NCI-H1417 treated with DMSO at 0.1 percent for 48 hours (cell line): ENCODE measurements around the gene PHLDA2.
"Not testable (repeated sequence)": the region's sequence is repeated elsewhere in the genome, so short reads cannot be mapped to it uniquely, and the experiment has no call there.

ENCODE experiments used
- DNase-seq: peaks from one replicate; lab custom pipeline; 2025; lab: John Stamatoyannopoulos, UW

Gene PHLDA2

DNA sequence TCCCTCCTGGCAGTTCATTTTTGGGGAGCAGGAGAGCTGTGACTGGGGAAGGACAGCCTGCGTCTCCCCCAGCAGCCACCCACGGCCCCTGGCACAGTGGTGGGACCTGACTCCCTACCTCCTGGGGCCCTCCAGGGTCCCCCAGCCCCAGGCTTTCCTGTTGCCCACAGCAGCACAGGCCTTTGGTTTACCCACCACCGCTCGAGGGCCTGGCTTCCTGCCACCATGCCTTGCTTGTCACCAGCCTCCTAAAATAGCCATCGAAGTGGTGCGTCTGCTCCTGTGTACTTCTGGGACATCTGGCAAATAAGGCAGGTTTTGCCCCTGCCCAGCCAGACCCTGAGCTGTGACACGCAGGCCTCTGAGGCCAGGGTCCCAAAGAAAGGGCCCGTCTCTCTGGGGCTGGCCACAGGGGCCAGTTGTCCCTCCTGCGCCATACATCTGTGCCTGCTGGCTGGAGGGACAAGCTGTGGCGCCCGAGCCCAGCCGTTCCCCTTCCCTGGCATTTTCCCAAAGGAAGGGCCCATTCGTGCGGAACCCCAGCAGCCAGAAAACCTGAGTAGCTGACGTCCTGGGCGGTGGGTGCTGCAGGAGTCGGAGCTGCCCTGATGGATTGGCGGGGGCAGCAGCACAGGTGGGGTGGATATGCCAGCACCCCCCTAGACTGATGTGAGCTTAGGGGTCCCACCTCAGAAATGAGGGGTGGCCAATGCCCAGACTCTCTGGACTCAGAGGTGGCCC, 14.6 kb downstream of the PHLDA2 start:
- no peak for DNase-seq

- DNase-seq: no peak
Observed at GRCh38 chr11:2913776-2914175, 15.4 kb downstream of the PHLDA2 start.

- DNase-seq: no peak
Observed at GRCh38 chr11:2913019-2913431, 16.2 kb downstream of the PHLDA2 start.

DNA sequence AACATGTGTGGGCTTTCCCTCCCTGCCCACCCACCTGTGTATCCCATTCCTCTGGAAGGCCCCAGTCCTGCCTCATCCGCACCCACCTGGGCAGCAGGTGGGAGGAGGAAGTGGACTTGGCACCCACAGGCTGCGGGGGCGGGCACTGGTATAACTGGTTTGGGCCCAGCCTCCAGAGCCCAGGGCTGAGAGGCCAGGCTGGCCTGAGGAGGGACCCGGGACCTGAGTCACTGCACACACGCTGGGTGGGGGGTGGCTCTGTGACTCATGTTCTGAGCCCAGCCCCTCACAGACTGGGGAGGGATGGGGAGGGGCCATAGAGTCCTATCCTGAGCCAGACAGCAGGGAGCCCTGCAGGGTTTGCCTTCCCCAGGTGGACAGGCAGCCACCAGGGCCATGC, 16.7 kb downstream of the PHLDA2 start:
- DNase-seq: no peak

GRCh38 chr11:2911785-2912391, 17.3 kb downstream of the PHLDA2 start:
- no peak for DNase-seq

GRCh38 chr11:2911088-2911784, 18.0 kb downstream of the PHLDA2 start:
- DNase-seq: no peak

DNA sequence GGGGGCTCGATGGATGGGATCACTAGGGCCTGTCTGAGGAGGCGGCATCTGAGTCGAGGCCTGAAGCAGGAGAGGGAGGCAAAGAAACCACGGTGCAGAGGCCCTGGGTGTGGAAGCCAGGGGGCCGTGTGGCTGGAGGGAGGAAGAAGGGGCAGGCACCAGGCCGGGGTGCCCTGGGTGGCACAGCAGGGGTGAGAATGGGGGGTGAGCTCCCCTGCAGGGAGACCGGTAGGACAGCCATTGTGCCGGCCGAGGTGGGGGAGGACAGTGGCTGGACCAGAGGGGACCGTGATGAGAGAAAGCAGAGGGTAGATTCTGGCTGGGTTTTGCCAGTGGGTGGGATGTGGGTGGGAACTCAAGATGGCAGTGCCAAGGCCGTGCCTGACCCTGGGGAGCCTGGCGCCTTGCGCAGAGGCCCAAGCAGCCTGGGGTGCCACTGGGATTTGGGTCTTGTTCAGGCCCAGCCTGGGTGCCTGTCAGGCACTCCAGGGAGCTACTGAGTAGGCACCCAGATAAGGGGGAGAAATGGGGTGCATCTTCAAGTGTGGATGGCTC, 18.7 kb downstream of the PHLDA2 start:
- DNase-seq: no peak

DNA sequence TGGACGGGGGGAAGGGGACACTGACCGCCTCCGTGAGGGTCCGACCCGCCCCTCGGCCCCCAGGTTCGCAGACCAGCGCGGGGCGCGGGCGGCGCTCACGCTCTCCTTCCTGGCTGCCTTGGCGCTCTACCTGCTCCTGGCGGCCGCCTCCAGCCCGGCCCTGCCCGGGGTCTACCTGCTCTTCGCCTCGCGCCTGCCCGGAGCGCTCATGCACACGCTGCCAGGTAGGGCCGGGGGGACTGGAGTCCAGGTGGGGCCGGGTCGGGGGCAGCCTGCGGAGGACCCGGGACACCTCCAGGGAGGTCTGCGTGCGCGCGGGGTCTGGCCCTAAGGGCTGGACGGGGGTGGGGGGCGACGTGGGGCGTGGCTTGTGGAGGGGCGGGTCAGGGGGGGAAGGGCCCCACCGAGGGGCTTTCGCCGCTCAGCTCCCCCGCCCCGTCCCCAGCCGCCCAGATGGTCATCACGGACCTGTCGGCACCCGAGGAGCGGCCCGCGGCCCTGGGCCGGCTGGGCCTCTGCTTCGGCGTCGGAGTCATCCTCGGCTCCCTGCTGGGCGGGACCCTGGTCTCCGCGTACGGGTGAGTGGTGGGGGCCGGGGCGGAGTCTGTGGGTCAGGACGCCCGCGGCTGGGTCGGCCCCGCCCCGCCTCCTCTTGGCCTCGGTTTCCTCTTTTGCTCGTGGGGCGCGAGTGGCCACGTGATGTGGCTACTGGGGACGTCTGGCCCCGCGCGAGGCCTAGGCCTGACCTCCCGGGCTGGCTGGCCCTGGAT, 19.9 kb downstream of the PHLDA2 start:
- no peak for DNase-seq

DNA sequence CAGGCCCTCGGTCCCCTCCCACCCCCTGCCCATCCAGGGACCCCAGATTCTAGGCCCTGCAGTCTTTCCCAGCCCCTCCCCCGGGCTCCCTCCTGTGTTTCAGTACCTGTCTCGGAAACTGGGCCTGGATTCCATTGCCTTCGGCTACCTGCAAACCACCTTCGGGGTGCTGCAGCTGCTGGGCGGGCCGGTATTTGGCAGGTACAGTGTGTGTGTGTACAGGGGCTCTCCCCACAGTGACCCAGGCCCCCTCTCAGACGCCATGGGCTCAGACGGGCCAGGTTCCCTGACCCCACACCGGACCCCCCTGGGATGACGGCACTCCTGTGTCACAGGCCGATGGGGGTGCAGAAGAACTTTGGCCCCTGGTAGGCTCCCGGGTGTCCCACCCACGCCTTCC, 21.1 kb downstream of the PHLDA2 start:
- no peak for DNase-seq

GRCh38 chr11:2905299-2905698, 23.9 kb downstream of the PHLDA2 start:
- not testable (repeated sequence) for DNase-seq

DNA sequence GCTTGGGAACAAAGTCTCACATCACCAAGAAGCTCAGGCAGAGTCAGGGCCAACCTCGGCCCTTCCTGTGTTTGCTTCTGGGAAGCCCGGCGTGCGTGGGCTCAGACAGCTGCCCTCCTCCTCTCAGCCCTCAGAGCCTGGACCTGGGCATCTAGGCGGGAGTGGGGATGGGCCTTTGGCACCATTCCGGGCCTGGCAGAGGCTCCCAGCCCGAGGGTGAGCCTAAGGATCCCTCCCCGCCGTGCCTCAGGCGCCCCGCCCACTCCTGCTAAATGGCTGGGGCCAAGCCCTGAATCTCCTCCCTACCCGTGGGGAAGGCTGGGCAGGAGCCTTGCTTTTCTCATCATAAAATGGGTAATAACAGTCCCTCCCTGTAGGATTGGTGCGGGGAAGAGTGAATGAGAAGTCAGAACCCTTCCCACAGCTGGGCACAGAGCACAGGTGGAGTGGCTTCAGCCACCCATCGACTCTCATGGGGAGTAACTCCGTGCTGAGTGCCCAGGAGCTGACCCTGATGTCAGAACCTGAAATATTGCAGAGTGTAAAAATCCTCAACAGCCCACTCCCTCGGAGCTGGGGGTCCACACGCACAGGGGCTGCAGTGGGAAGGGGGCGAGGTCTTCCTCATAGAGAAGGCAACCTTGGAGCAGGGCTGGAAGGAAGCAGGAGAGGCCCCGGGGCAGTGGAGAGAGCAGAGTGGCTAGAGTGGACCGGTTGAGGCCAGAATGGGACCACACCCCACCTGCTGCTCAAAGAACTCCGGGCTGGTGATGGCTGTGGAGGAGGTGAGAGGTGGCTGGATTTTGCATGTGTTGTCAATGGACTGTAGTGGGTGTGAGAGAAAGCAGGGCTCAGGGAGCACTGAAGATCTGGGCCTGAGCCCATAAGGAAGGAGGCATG, 24.8 kb downstream of the PHLDA2 start:
- DNase-seq: no peak

- DNase-seq: no peak
Observed at GRCh38 chr11:2903672-2904011, 25.6 kb downstream of the PHLDA2 start.

DNA sequence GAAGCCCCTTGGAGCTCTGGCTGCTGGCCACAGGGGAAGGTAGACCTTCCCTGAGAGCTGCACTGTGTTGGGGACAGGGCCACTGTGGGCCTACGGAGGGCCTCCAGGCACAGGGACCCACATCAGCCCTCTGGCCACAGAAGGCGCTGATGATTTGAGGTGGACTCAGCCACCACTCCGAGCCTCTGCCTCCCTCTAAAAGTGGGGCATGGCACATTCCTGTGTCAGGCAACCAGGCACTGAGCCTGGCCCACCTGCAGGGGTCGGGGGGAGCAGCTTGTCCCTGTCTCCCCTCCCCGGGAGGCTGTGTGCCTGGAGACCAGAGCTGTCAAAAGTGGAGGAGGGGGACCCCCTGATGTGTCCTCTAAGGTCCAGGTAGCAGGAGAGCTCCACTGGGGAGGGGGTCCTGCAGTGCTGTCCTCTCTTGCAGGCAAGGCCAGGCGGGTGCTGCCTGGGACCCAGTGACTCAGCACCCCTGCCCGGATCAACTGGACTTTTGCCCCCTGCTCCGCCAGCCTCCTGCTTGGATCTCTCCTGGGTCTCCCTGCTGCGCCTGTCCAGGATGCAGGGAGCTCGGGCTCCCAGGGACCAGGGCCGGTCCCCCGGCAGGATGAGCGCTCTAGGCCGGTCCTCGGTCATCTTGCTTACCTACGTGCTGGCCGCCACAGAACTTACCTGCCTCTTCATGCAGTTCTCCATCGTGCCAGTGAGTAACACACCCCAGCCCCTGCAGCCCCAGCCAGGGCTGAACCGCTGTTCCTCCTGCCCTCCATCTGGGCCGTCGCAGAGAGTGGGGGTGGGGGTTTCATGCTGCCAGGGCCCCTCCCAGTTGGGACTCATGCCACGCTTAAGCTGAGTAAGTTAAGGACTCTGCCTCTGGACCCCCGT, 26.2 kb downstream of the PHLDA2 start:
- no peak for DNase-seq

DNA sequence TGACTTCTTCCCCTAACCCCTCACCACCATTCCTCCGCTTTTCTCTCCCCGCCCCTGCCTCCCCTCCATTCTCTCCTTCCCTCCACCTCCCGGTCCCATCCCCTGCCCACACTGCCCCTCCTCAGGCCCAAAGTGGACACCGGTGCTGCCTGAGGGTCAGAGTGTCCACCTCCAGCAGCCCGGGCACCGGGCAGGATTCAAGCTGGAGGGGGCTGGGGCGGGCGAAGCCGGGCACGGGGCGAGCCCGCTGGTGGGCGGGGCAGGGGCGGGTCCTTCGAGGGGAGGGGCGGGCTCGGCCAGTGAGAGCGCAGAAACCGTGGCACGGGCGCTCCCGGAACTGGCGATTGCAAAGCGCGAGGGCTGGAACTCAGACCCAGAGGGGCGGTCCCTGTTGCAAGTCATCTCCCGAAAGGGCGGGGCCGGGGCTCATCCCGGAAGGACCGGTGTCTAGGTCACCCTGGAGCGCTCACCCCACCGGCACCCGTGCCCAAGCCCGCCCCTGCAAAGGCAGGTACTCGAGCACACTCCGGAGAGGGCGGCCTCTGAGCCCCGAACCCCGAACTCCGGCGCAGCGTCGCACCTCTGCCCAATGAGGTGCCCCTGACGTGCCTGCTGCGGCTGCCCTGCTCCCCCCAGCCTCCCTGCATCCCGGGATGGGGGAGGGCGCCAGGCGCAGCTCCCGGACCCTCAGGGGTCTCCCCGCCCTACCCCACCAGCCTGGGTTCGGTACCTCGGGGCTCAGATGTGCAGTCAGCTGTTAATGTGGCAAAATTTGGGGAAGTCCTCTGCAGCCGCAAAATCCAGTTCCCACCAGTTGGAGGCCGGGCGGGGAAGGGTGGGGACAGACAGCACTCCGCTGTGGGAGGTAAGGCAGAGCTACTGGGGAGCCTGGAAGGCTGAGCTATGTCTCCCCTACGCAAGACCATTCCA, 27.1 kb downstream of the PHLDA2 start:
- peak; percentile 45 for DNase-seq

GRCh38 chr11:2901196-2901796, 27.9 kb downstream of the PHLDA2 start:
- no peak for DNase-seq

GRCh38 chr11:2899080-2899783, 30.0 kb downstream of the PHLDA2 start:
- no peak for DNase-seq

GRCh38 chr11:2898366-2899079, 30.7 kb downstream of the PHLDA2 start:
- DNase-seq: no peak
